Endothelial cell of umbilical vein (primary cell): ENCODE results near the gene TFF3. TPM values are rescaled to one million over a fixed set of nuclear protein-coding genes. Genes with fewer than 3 reads are reported as not detected.

Experiments used
- BruUV-seq: library from RNA; stranded (reverse); fragments of 400-500 nt; replicated peaks from 2 replicates; lab custom pipeline; 2021; lab: Mats Ljungman, UMichigan
- CTCF ChIA-PET: fragments of 300-600, 350-600 bp; sonication (Branson Sonifier 250); formaldehyde crosslinking; loops from one replicate; lab custom pipeline; 2021; ENCODE audit warnings: antibody characterized with exemption, inconsistent platforms; lab: Charles Lee
- POLR2A ChIA-PET: fragments of 300-600, 350-600 bp; sonication (Branson Sonifier 250); formaldehyde crosslinking; loops from one replicate; lab custom pipeline; 2021; ENCODE audit warnings: antibody characterized with exemption, inconsistent platforms; lab: Charles Lee
- DNase-seq: peaks from one replicate; pipeline ENCODE4 v3.0.0-alpha.2; 2011; ENCODE audit warnings: low read depth, low spot score
- FAIRE-seq: peaks from 2 replicates; lab custom pipeline; 2011; peaks lifted over from hg19 to GRCh38; lab: Jason Lieb, UNC
- H2AFZ ChIP-seq: 2 replicates; pipeline ENCODE4 v1.6.0; 2012; ENCODE audit warnings: low read depth, low read length, control low read depth, inconsistent platforms
- H3K27ac ChIP-seq: 2 replicates; pipeline ENCODE4 v1.5.1; 2011; ENCODE audit warnings: low read depth, mild to moderate bottlenecking, control low read depth, low read length, moderate library complexity; ENCODE audit not compliant: insufficient read depth
- H3K27me3 ChIP-seq, 2 experiments: 2 replicates each; pipeline versions ENCODE4 v1.6.0 to v1.6.1; 2011; ENCODE audit warnings: low read length in 2 of 2, mixed read lengths in 1 of 2; ENCODE audit not compliant: control insufficient read depth in 2 of 2, insufficient read depth in 2 of 2
- H3K36me3 ChIP-seq, 2 experiments: 2 replicates in 1 of 2; 3 replicates in 1 of 2; pipeline ENCODE4 v1.5.1; 2011; ENCODE audit warnings: low read length in 2 of 2, mild to moderate bottlenecking in 1 of 2, moderate library complexity in 1 of 2; ENCODE audit not compliant: control insufficient read depth in 2 of 2, insufficient read depth in 2 of 2; ENCODE audit errors: extremely low read depth in 1 of 2
- H3K4me1 ChIP-seq: 3 replicates; pipeline ENCODE4 v1.5.1; 2011; ENCODE audit warnings: mild to moderate bottlenecking, low read length; ENCODE audit not compliant: control insufficient read depth, insufficient read depth; ENCODE audit errors: extremely low read depth
- H3K4me2 ChIP-seq: 2 replicates; pipeline ENCODE4 v1.6.1; 2011; ENCODE audit warnings: low read length, control low read depth, mixed read lengths; ENCODE audit not compliant: insufficient read depth
- H3K4me3 ChIP-seq, 3 experiments: fragments of 200-600 bp in 1 of 3; sonication (generic), shearing (Covaris generic) in 1 of 3; replicated peaks in 1 of 3; 2 replicates each; pipeline ENCODE4 v1.5.1; 2011 to 2016; ENCODE audit warnings: control low read depth in 3 of 3, low read length in 3 of 3, mild to moderate bottlenecking in 2 of 3, inconsistent platforms in 1 of 3, low read depth in 1 of 3, moderate library complexity in 1 of 3; ENCODE audit not compliant: insufficient read depth in 1 of 3
- H3K79me2 ChIP-seq: 2 replicates; pipeline ENCODE4 v1.6.0; 2012; ENCODE audit warnings: low read length, inconsistent platforms; ENCODE audit not compliant: control insufficient read depth, insufficient read depth
- H3K9ac ChIP-seq: replicated peaks from 2 replicates; pipeline ENCODE3; 2011; ENCODE audit warnings: low read length, control low read depth; ENCODE audit not compliant: insufficient read depth; ENCODE audit errors: extremely low read depth
- H3K9me1 ChIP-seq: replicated peaks from 3 replicates; pipeline ENCODE4 v1.6.0; 2011; ENCODE audit warnings: mild to moderate bottlenecking, low read length; ENCODE audit not compliant: control insufficient read depth, insufficient read depth; ENCODE audit errors: extremely low read depth
- H3K9me3 ChIP-seq: replicated peaks from 2 replicates; pipeline ENCODE4 v1.5.1; 2012; ENCODE audit warnings: low read length, inconsistent platforms; ENCODE audit not compliant: control insufficient read depth, insufficient read depth
- H4K20me1 ChIP-seq: replicated peaks from 2 replicates; pipeline ENCODE3; 2011; ENCODE audit warnings: mild to moderate bottlenecking, low read length; ENCODE audit not compliant: control insufficient read depth, insufficient read depth; ENCODE audit errors: extremely low read depth
- CTCF ChIP-seq, 2 donors: IDR thresholded peaks; 1 replicate in 1 of 2; 2 replicates in 1 of 2; pipeline ENCODE4 v1.5.1; 2011; ENCODE audit warnings: low read length in 2 of 2, mild to moderate bottlenecking in 2 of 2, moderate library complexity in 2 of 2, control low read depth in 1 of 2, inconsistent platforms in 1 of 2, low read depth in 1 of 2; ENCODE audit not compliant: insufficient read depth in 1 of 2; ENCODE audit errors: extremely low read depth in 1 of 2
- EZH2 ChIP-seq: IDR thresholded peaks from 2 replicates; pipeline ENCODE4 v1.6.1; 2012; ENCODE audit warnings: borderline replicate concordance, low read depth, mild to moderate bottlenecking, moderate library complexity, low read length, inconsistent platforms; ENCODE audit not compliant: severe bottlenecking
- FOS ChIP-seq: IDR thresholded peaks from 2 replicates; pipeline ENCODE4 v1.6.1; 2011; ENCODE audit warnings: mild to moderate bottlenecking, low read length, moderate library complexity, borderline replicate concordance; ENCODE audit not compliant: insufficient read depth
- GATA2 ChIP-seq: IDR thresholded peaks from 2 replicates; pipeline ENCODE4 v1.7.0; 2011; ENCODE audit warnings: low read depth, mild to moderate bottlenecking, moderate library complexity, mixed read lengths, low read length; ENCODE audit not compliant: insufficient read length, insufficient read depth
- JUN ChIP-seq: IDR thresholded peaks from 2 replicates; pipeline ENCODE4 v1.6.1; 2011; ENCODE audit warnings: borderline replicate concordance, low read depth; ENCODE audit not compliant: insufficient read length, insufficient read depth
- MAX ChIP-seq: IDR thresholded peaks from 2 replicates; pipeline ENCODE4 v1.6.1; 2011; ENCODE audit not compliant: insufficient read depth, insufficient read length
- MYC ChIP-seq: IDR thresholded peaks from one replicate; pipeline ENCODE4 v1.6.1; 2011; ENCODE audit warnings: mild to moderate bottlenecking, low read depth, low read length
- POLR2A ChIP-seq: IDR thresholded peaks from 2 replicates; pipeline ENCODE4 v1.6.1; 2012; ENCODE audit warnings: low read depth, mild to moderate bottlenecking, control low read depth, low read length
- POLR2AphosphoS5 ChIP-seq: IDR thresholded peaks from 2 replicates; pipeline ENCODE4 v1.6.1; 2012; ENCODE audit warnings: low read depth, mild to moderate bottlenecking, control low read depth, low read length, moderate library complexity; ENCODE audit not compliant: insufficient read depth
- dilution Hi-C: fragments of 300-500 bp; cut with MboI; formaldehyde crosslinking; loops from one replicate; pipeline ENCODE4 v1.15.0; 2019; ENCODE audit warnings: low sequenced_read_pairs; ENCODE audit not compliant: extremely low pct_ligation_motif_present
- intact Hi-C: fragments of 100-400 bp; cut with micrococcal nuclease; formaldehyde crosslinking; loops from one replicate; pipeline ENCODE4 v1.10.0; 2022
- polyA plus RNA-seq, 4 experiments: library from polyadenylated mRNA; depleted of rRNA in 3 of 4; stranded (reverse) in 3 of 4; unstranded in 1 of 4; fragments of >200 nt; gene quantifications; 2 replicates each; pipeline versions ENCODE4 v1.2.1 to v1.2.3, GENCODE V29; 2011 to 2012; ENCODE audit warnings: missing spikeins in 1 of 4
- total RNA-seq: library from RNA; stranded (reverse); gene quantifications from 2 replicates; pipeline ENCODE4 v1.2.3, GENCODE V29; 2021

TFF3 gene
- total and polyA plus RNA-seq, 2 donors (not counting 3 experiments of a cell fraction or from before 2014, with no cell fraction given) = 0.93 to 1.8 TPM

GRCh38 chr21:42331660-42332059, 16.5 kb upstream of the TFF3 start:
- FAIRE-seq (no peak), DNase-seq (no peak)
- H3K4me1 ChIP-seq = no peaks in the 10 kb centered on the region
- no peaks in the 10 kb centered on the region for H3K36me3 ChIP-seq
- H3K4me3 ChIP-seq = no peak overlapping the region
- peaks cover 17 to 32% of the 10 kb centered on the region in 2 experiments for H3K27me3 ChIP-seq
- H3K9me1 ChIP-seq = no peaks in the 10 kb centered on the region
- H3K9ac ChIP-seq = no peak overlapping the region
- ChIA-PET CTCF (interaction anchor here (1.1 kb wide), 1 partner anchor 50 kb away, joined by 3 read pairs; no protein-coding TSS in a partner anchor), POLR2A (no interaction called here)
- intact Hi-C loops (loop anchor here (10.0 kb wide), 1 partner anchor 187 kb away; no protein-coding TSS in a partner anchor), dilution Hi-C loops (no loop called here)
- H3K4me2 ChIP-seq = no peak overlapping the region
- no TSS peak for BruUV-seq
- H3K79me2 ChIP-seq = no peaks in the 10 kb centered on the region
- no peak overlapping the region for H2AFZ ChIP-seq
- TF ChIP-seq GATA2 = no peak
- TF ChIP-seq MAX = no peak
- TF ChIP-seq EZH2 = no peak
- TF ChIP-seq POLR2AphosphoS5 = no peak
- no peak for TF ChIP-seq FOS
- no peak for TF ChIP-seq POLR2A
- TF ChIP-seq CTCF (IDR thresholded peaks at IDR 0.05; ENCODE audit: extremely low read depth in 1 of 2, insufficient read depth in 1 of 2, low read depth in 1 of 2, low read length in 2 of 2) = no peak
- TF ChIP-seq JUN = no peak
- TF ChIP-seq MYC = no peak
- H4K20me1 ChIP-seq = no peaks in the 10 kb centered on the region
- H3K27ac ChIP-seq = no peak overlapping the region
- no peaks in the 10 kb centered on the region for H3K9me3 ChIP-seq
